ENCODE data around the gene YWHAG. TPM values are rescaled to one million over a fixed set of nuclear protein-coding genes. Genes with fewer than 3 reads are reported as not detected.

YWHAG gene
- total RNA-seq = 96.1 and 114 TPM in 2 replicates

DNA sequence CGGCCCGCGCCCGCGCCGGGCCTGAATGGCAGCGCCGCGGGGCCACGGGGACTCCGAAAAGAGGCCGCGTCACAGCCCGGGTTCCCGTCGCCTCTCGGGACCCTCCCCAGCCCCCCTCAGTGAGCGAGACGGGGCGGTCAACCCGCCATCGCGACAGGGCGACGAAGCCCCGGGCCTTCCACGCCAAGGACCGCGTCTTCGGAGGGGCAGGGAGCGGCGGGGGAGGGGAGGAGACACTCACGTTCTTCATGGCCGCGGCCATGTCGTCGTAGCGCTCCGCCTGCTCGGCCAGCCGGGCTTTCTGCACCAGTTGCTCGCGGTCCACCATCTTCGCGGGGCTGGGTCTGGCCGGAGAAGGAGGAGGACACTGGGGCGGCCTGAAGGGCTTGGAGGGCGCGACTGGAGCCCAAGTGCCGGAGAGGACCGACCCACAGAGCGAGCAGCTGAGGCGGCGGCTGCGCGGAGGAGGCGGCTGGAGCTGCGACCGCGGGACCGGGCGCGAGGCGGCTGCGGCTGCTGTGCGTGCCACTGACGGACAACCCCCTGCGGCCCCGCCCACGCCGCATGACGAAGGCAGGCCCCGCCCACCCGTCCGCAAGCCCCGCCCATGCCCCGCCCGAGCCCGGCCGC is at the start of gene YWHAG:
TSS of gene YWHAG (minus strand) at position 511 of the 630 bp plus-strand sequence. CDS start at position 328, 183 bp downstream.

DNA sequence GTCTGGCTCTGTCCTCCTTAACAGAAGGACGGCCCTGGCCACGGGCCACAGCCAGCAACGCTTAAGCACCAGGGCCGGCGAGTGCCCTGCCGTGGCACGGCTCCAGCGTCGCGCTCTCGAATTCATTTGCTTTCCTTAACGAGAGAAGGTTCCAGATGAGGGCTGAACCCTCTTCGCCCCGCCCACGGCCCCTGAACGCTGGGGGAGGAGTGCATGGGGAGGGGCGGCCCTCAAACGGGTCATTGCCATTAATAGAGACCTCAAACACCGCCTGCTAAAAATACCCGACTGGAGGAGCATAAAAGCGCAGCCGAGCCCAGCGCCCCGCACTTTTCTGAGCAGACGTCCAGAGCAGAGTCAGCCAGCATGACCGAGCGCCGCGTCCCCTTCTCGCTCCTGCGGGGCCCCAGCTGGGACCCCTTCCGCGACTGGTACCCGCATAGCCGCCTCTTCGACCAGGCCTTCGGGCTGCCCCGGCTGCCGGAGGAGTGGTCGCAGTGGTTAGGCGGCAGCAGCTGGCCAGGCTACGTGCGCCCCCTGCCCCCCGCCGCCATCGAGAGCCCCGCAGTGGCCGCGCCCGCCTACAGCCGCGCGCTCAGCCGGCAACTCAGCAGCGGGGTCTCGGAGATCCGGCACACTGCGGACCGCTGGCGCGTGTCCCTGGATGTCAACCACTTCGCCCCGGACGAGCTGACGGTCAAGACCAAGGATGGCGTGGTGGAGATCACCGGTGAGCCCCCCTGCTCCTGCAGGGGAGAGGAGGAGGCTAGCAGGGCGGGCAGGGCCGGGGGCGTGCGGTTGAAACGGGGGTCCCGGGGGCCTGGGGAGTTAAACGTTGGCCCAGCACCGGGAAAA is 56.2 kb downstream of the YWHAG start, which contains the start of gene HSPB1:
TSS of gene HSPB1 (plus strand) at position 327 of the 855 bp plus-strand sequence. CDS start at position 367, 40 bp downstream.

Other genes with a start within 250 kb of the YWHAG start
- 0.21 and 0.24 TPM in 2 replicates for gene SRRM3, start 157.1 kb downstream of the YWHAG start, total RNA-seq
- 127 and 153 TPM in 2 replicates for gene HSPB1, start 56.3 kb downstream of the YWHAG start, total RNA-seq
- 0.64 and 5.3 TPM in 2 replicates for gene SSC4D, start 50.7 kb upstream of the YWHAG start, total RNA-seq
- gene ZP3, start 66.0 kb upstream of the YWHAG start, total RNA-seq = 41.7 and 43.9 TPM in 2 replicates
- 16.0 and 32.8 TPM in 2 replicates for gene DTX2, start 102.7 kb upstream of the YWHAG start, total RNA-seq
- gene UPK3B, start 151.6 kb upstream of the YWHAG start, total RNA-seq = 0.72 and 1.7 TPM in 2 replicates
- gene SPDYE16, start 184.3 kb upstream of the YWHAG start, total RNA-seq = not detected in 2 replicates